Gastrocnemius medialis (tissue), 4 donors: ENCODE results near the gene WHRN.

Source experiments
- CTCF ChIP-seq, 5 experiments: fragments of 450-650 bp in 3 of 5; fragments of 200-600 bp in 2 of 5; sonication (generic) in 2 of 5; IDR thresholded peaks in 4 of 5; conservative IDR thresholded peaks in 1 of 5; 1 replicate in 4 of 5; 2 replicates in 1 of 5; pipeline ENCODE4 v1.5.1; 2016 to 2019; ENCODE audit warnings: antibody characterized with exemption in 5 of 5, mild to moderate bottlenecking in 3 of 5, moderate library complexity in 3 of 5
- POLR2A ChIP-seq, 2 donors: fragments of 450-650 bp; IDR thresholded peaks; one replicate each; pipeline ENCODE4 v1.6.1; 2017; ENCODE audit warnings: antibody characterized with exemption in 2 of 2, mild to moderate bottlenecking in 2 of 2, moderate library complexity in 2 of 2

GRCh38 chr9:114484215-114484853 is 20.9 kb downstream of the WHRN start:
- TF ChIP-seq CTCF (IDR thresholded peaks at IDR 0.05 in 4 of 5, conservative IDR thresholded peaks at IDR 0.05 in 1 of 5): no peak
- TF ChIP-seq POLR2A (IDR thresholded peaks at IDR 0.05): no peak
